HepG2 (cell line): ENCODE measurements around the gene UBR4. TPM values are rescaled to one million over a fixed set of nuclear protein-coding genes. Genes with fewer than 3 reads are reported as not detected.

Source experiments
- ATAC-seq: fragments of 200-7000 bp; cut with Tn5 transposase; 3 replicates; pipeline ENCODE4 v1.9.1; 2020; ENCODE audit warnings: mild to moderate bottlenecking, moderate library complexity
- BruUV-seq: library from RNA; stranded (reverse); fragments of 400-500 nt; replicated peaks from 2 replicates; lab custom pipeline; 2021; lab: Mats Ljungman, UMichigan
- CTCF ChIA-PET: fragments of 300-600 bp; formaldehyde crosslinking; extraction: SDS; loops from one replicate; lab custom pipeline; 2021; ENCODE audit warnings: low total read pairs, inconsistent platforms, low intra/inter-chr PET ratio; lab: Yijun Ruan, JAX
- POLR2A ChIA-PET: fragments of 350-600 bp; sonication (Branson Sonifier 250); formaldehyde crosslinking; loops from one replicate; lab custom pipeline; 2020; ENCODE audit warnings: antibody characterized with exemption, inconsistent platforms; lab: Yijun Ruan, JAX
- DNase-seq: peaks from one replicate; pipeline ENCODE4 v3.0.0-alpha.2; 2015; ENCODE audit warnings: low spot score
- FAIRE-seq: peaks from 3 replicates; lab custom pipeline; 2011; peaks lifted over from hg19 to GRCh38; lab: Jason Lieb, UNC
- H2AFZ ChIP-seq: one replicate; pipeline ENCODE4 v1.6.1; 2011; ENCODE audit warnings: low read length, inconsistent platforms
- H3K27ac ChIP-seq: fragments of 300-600 bp; 3 replicates; pipeline ENCODE4 v1.8.0; 2011; ENCODE audit warnings: mixed run types, mild to moderate bottlenecking, mixed read lengths, low read length, inconsistent platforms; ENCODE audit not compliant: insufficient read depth; ENCODE audit errors: extremely low read length
- H3K27me3 ChIP-seq, 2 experiments: fragments of 200-600 bp in 1 of 2; 2 replicates in 1 of 2; 3 replicates in 1 of 2; pipeline versions ENCODE4 v1.6.0 to v1.8.0; 2011; ENCODE audit warnings: low read length in 2 of 2, mild to moderate bottlenecking in 2 of 2, moderate library complexity in 2 of 2, inconsistent platforms in 1 of 2; ENCODE audit not compliant: insufficient read depth in 2 of 2, control insufficient read depth in 1 of 2
- H3K36me3 ChIP-seq, 2 experiments: fragments of 200-600 bp in 1 of 2; replicated peaks in 1 of 2; 2 replicates in 1 of 2; 3 replicates in 1 of 2; pipeline versions ENCODE4 v1.5.1 to v1.8.0; 2011; ENCODE audit warnings: low read length in 2 of 2, inconsistent platforms in 1 of 2; ENCODE audit not compliant: insufficient read depth in 2 of 2, control insufficient read depth in 1 of 2
- H3K4me1 ChIP-seq: 2 replicates; pipeline ENCODE4 v1.5.1; 2012; ENCODE audit warnings: low read length, inconsistent platforms; ENCODE audit not compliant: insufficient read depth
- H3K4me2 ChIP-seq: 2 replicates; pipeline ENCODE4 v1.6.0; 2011; ENCODE audit warnings: low read depth, low read length, inconsistent platforms
- H3K4me3 ChIP-seq, 3 experiments: fragments of 200-600 bp in 1 of 3; sonication (generic), shearing (Covaris generic) in 1 of 3; replicated peaks in 1 of 3; 2 replicates each; pipeline ENCODE4 v1.5.1; 2011 to 2016; ENCODE audit warnings: low read length in 3 of 3, inconsistent platforms in 2 of 3, low read depth in 2 of 3, mild to moderate bottlenecking in 2 of 3, control low read depth in 1 of 3, mixed read lengths in 1 of 3; ENCODE audit not compliant: insufficient read depth in 1 of 3
- H3K79me2 ChIP-seq: one replicate; pipeline ENCODE4 v1.6.1; 2011; ENCODE audit warnings: low read length, inconsistent platforms; ENCODE audit not compliant: insufficient read depth
- H3K9ac ChIP-seq: 2 replicates; pipeline ENCODE4 v1.6.0; 2011; ENCODE audit warnings: mild to moderate bottlenecking, low read depth, low read length, inconsistent platforms; ENCODE audit not compliant: insufficient read depth
- H3K9me3 ChIP-seq: 2 replicates; pipeline ENCODE4 v1.5.1; 2012; ENCODE audit warnings: mild to moderate bottlenecking, low read length
- H4K20me1 ChIP-seq: 2 replicates; pipeline ENCODE4 v1.6.0; 2011; ENCODE audit warnings: inconsistent platforms, mild to moderate bottlenecking, low read length, moderate library complexity; ENCODE audit not compliant: insufficient read depth
- AKAP8 ChIP-seq: sonication (generic); formaldehyde crosslinking; IDR thresholded peaks from 2 replicates; pipeline ENCODE4 v1.5.1; 2020; ENCODE audit warnings: mild to moderate bottlenecking, missing genetic modification reagents
- CBX2 ChIP-seq, 2 experiments: fragments of 200-600 bp in 1 of 2; sonication (generic); formaldehyde crosslinking in 1 of 2; IDR thresholded peaks; 2 replicates each; pipeline versions ENCODE4 v1.7.0 to v1.8.1; 2018 to 2022; ENCODE audit warnings: low read depth in 2 of 2, low read length in 1 of 2, mild to moderate bottlenecking in 1 of 2, missing genetic modification reagents in 1 of 2
- KDM3A ChIP-seq: IDR thresholded peaks from 2 replicates; pipeline ENCODE4 v1.6.1; 2018; ENCODE audit warnings: low read depth, missing compliant biosample characterization
- NFATC3 ChIP-seq: sonication (generic); formaldehyde crosslinking; IDR thresholded peaks from 2 replicates; pipeline ENCODE4 v1.5.1; 2020; ENCODE audit warnings: mild to moderate bottlenecking, missing genetic modification reagents
- SETDB1 ChIP-seq: sonication (generic); formaldehyde crosslinking; IDR thresholded peaks from 2 replicates; pipeline ENCODE4 v1.5.1; 2020; ENCODE audit warnings: missing genetic modification reagents, mild to moderate bottlenecking, borderline replicate concordance
- SMAD1 ChIP-seq: sonication (generic); formaldehyde crosslinking; IDR thresholded peaks from 2 replicates; pipeline ENCODE4 v1.4.0; 2020; ENCODE audit warnings: missing genetic modification reagents, low read depth, mild to moderate bottlenecking, borderline replicate concordance
- ZNF160 ChIP-seq: sonication (generic); formaldehyde crosslinking; IDR thresholded peaks from 2 replicates; pipeline ENCODE4 v1.8.0; 2022; ENCODE audit warnings: mild to moderate bottlenecking, inconsistent platforms, missing genetic modification reagents
- ZNF598 ChIP-seq: sonication (generic); formaldehyde crosslinking; IDR thresholded peaks from 2 replicates; pipeline ENCODE4 v1.5.1; 2020; ENCODE audit warnings: mild to moderate bottlenecking, missing genetic modification reagents, borderline replicate concordance
- in situ Hi-C: cut with HindIII; loops from 2 replicates; pipeline ENCODE4 v1.10.0; 2017; ENCODE audit warnings: low pct_unique_long_range_greater_than_20kb; ENCODE audit not compliant: extremely low pct_ligation_motif_present
- intact Hi-C: fragments of 100-400 bp; cut with micrococcal nuclease; formaldehyde crosslinking; loops from one replicate; pipeline ENCODE4 v1.10.0; 2022; ENCODE audit not compliant: unreplicated experiment
- polyA plus RNA-seq, 8 experiments: library from polyadenylated mRNA; depleted of rRNA in 3 of 8; stranded (reverse) in 7 of 8; unstranded in 1 of 8; fragments of >200 nt; fragmentation: Illumina TruSeq in 4 of 8; extraction: Trizol in 4 of 8; gene quantifications; 2 replicates each; pipeline versions ENCODE4 v1.2.1 to v1.2.3, GENCODE V29; 2011 to 2016; ENCODE audit warnings: low read depth in 4 of 8, missing spikeins in 1 of 8, mixed read lengths in 1 of 8; ENCODE audit not compliant: insufficient read depth in 1 of 8
- total RNA-seq, 5 experiments: library from RNA; depleted of rRNA; stranded (reverse); fragments of >200 nt; fragmentation: Illumina TruSeq; extraction: Trizol; gene quantifications; 2 replicates each; pipeline ENCODE4 v1.2.3, GENCODE V29; 2016; ENCODE audit warnings: low read depth in 1 of 5
- TF ChIP-seq, protein P1 (sequence below): sonication (generic); formaldehyde crosslinking; IDR thresholded peaks from 2 replicates; pipeline ENCODE4 v1.4.0; 2020; ENCODE audit warnings: mild to moderate bottlenecking, missing genetic modification reagents, borderline replicate concordance
- TF ChIP-seq, protein P2 (sequence below): sonication (generic); formaldehyde crosslinking; IDR thresholded peaks from 2 replicates; pipeline ENCODE4 v1.4.0; 2020; ENCODE audit warnings: missing genetic modification reagents, low read depth, mild to moderate bottlenecking, borderline replicate concordance
- TF ChIP-seq, protein P3 (sequence below): sonication (generic); formaldehyde crosslinking; IDR thresholded peaks from 2 replicates; pipeline ENCODE4 v1.4.0; 2020; ENCODE audit warnings: missing genetic modification reagents
- TF ChIP-seq, protein P4 (sequence below): sonication (generic); formaldehyde crosslinking; IDR thresholded peaks from 2 replicates; pipeline ENCODE4 v1.8.1; 2023; ENCODE audit warnings: mild to moderate bottlenecking, missing genetic modification reagents
- TF ChIP-seq, protein P5 (sequence below): sonication (generic); formaldehyde crosslinking; IDR thresholded peaks from 2 replicates; pipeline ENCODE4 v1.8.0; 2022; ENCODE audit warnings: mild to moderate bottlenecking, missing genetic modification reagents, moderate library complexity
- TF ChIP-seq, protein P6 (sequence below): sonication (generic); formaldehyde crosslinking; IDR thresholded peaks from 2 replicates; pipeline ENCODE4 v1.5.1; 2020; ENCODE audit warnings: missing genetic modification reagents, mild to moderate bottlenecking, borderline replicate concordance

UBR4 gene
- total and polyA plus RNA-seq, 2 of the 13 experiments (the other 11 are each of a cell fraction or from before 2014, with no cell fraction given): 59.1 to 106 TPM

DNA sequence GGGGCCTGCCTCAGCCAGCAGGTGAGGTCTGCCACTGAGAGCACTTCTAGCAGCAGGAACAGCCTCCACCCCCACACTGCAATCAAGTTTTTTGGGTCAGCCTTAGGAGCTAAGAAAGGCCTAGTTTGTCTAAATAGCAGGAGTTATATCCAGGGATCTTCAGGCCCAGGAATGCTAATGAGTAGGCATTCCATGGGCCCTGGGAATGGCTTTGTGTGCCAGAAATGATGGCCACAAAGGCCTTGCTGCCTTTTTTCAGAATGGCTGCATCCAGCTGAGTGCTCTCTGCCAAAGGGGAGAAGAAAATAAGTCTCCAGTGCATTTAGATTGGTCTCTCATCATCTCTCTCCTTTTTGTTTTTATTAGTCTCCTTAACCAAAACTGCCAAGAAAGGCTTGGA is 44.4 kb upstream of the UBR4 start:
- no TSS peak for BruUV-seq
- TF ChIP-seq AKAP8 (CRISPR knock-in tag): no peak
- TF ChIP-seq, protein P1, sequence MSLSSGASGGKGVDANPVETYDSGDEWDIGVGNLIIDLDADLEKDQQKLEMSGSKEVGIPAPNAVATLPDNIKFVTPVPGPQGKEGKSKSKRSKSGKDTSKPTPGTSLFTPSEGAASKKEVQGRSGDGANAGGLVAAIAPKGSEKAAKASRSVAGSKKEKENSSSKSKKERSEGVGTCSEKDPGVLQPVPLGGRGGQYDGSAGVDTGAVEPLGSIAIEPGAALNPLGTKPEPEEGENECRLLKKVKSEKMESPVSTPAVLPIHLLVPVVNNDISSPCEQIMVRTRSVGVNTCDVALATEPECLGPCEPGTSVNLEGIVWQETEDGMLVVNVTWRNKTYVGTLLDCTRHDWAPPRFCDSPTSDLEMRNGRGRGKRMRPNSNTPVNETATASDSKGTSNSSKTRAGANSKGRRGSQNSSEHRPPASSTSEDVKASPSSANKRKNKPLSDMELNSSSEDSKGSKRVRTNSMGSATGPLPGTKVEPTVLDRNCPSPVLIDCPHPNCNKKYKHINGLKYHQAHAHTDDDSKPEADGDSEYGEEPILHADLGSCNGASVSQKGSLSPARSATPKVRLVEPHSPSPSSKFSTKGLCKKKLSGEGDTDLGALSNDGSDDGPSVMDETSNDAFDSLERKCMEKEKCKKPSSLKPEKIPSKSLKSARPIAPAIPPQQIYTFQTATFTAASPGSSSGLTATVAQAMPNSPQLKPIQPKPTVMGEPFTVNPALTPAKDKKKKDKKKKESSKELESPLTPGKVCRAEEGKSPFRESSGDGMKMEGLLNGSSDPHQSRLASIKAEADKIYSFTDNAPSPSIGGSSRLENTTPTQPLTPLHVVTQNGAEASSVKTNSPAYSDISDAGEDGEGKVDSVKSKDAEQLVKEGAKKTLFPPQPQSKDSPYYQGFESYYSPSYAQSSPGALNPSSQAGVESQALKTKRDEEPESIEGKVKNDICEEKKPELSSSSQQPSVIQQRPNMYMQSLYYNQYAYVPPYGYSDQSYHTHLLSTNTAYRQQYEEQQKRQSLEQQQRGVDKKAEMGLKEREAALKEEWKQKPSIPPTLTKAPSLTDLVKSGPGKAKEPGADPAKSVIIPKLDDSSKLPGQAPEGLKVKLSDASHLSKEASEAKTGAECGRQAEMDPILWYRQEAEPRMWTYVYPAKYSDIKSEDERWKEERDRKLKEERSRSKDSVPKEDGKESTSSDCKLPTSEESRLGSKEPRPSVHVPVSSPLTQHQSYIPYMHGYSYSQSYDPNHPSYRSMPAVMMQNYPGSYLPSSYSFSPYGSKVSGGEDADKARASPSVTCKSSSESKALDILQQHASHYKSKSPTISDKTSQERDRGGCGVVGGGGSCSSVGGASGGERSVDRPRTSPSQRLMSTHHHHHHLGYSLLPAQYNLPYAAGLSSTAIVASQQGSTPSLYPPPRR (CRISPR knock-in tag): no peak
- TF ChIP-seq, protein P2, sequence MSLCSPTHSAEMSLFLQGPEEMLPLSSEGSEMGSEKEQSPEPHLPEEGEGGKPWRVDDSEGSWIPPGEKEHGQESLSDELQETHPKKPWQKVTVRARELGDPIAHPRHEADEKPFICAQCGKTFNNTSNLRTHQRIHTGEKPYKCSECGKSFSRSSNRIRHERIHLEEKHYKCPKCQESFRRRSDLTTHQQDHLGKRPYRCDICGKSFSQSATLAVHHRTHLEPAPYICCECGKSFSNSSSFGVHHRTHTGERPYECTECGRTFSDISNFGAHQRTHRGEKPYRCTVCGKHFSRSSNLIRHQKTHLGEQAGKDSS (CRISPR knock-in tag): no peak
- no peak for TF ChIP-seq ZNF160 (CRISPR knock-in tag)
- no peak for TF ChIP-seq ZNF598
- TF ChIP-seq NFATC3 (CRISPR knock-in tag): no peak
- TF ChIP-seq, protein P3, sequence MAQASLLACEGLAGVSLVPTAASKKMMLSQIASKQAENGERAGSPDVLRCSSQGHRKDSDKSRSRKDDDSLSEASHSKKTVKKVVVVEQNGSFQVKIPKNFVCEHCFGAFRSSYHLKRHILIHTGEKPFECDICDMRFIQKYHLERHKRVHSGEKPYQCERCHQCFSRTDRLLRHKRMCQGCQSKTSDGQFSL (CRISPR knock-in tag): no peak
- no peak for TF ChIP-seq SMAD1 (CRISPR knock-in tag)
- TF ChIP-seq CBX2 (IDR thresholded peaks at IDR 0.05; ENCODE audit: low read depth, low read length): no peak
- no peak for TF ChIP-seq CBX2 (CRISPR knock-in tag; IDR thresholded peaks at IDR 0.05; ENCODE audit: low read depth)
- TF ChIP-seq, protein P4, sequence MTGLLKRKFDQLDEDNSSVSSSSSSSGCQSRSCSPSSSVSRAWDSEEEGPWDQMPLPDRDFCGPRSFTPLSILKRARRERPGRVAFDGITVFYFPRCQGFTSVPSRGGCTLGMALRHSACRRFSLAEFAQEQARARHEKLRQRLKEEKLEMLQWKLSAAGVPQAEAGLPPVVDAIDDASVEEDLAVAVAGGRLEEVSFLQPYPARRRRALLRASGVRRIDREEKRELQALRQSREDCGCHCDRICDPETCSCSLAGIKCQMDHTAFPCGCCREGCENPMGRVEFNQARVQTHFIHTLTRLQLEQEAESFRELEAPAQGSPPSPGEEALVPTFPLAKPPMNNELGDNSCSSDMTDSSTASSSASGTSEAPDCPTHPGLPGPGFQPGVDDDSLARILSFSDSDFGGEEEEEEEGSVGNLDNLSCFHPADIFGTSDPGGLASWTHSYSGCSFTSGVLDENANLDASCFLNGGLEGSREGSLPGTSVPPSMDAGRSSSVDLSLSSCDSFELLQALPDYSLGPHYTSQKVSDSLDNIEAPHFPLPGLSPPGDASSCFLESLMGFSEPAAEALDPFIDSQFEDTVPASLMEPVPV (CRISPR knock-in tag): no peak
- TF ChIP-seq, protein P5, sequence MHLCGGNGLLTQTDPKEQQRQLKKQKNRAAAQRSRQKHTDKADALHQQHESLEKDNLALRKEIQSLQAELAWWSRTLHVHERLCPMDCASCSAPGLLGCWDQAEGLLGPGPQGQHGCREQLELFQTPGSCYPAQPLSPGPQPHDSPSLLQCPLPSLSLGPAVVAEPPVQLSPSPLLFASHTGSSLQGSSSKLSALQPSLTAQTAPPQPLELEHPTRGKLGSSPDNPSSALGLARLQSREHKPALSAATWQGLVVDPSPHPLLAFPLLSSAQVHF: no peak
- no peak for TF ChIP-seq SETDB1 (CRISPR knock-in tag)
- no peak for TF ChIP-seq KDM3A (CRISPR knock-in tag)
- TF ChIP-seq, protein P6, sequence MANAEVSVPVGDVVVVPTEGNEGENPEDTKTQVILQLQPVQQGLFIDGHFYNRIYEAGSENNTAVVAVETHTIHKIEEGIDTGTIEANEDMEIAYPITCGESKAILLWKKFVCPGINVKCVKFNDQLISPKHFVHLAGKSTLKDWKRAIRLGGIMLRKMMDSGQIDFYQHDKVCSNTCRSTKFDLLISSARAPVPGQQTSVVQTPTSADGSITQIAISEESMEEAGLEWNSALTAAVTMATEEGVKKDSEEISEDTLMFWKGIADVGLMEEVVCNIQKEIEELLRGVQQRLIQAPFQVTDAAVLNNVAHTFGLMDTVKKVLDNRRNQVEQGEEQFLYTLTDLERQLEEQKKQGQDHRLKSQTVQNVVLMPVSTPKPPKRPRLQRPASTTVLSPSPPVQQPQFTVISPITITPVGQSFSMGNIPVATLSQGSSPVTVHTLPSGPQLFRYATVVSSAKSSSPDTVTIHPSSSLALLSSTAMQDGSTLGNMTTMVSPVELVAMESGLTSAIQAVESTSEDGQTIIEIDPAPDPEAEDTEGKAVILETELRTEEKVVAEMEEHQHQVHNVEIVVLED (CRISPR knock-in tag): no peak

More for the DNA sequence above, 44.4 kb upstream of the UBR4 start:
- H3K36me3 ChIP-seq: peaks cover 25 to 49% of the 10 kb centered on the region in 2 experiments
- ChIA-PET POLR2A (interaction anchor here (1.4 kb wide), 1 partner anchor 58 kb away, joined by 5 read pairs; the partner anchor contains the start of genes AKR7A2 and SLC66A1), CTCF (no interaction called here)
- DNase-seq: no peak
- in situ Hi-C loops: no loop called here
- no peaks in the 10 kb centered on the region; a peak in 1 of 5 replicates for H3K27me3 ChIP-seq
- FAIRE-seq: no peak
- no peak overlapping the region for H3K27ac ChIP-seq
- intact Hi-C loops: no loop called here
- no peak overlapping the region for H2AFZ ChIP-seq
- H3K9me3 ChIP-seq: no peaks in the 10 kb centered on the region
- H3K4me1 ChIP-seq: peaks cover 34% of the 10 kb centered on the region
- H3K4me2 ChIP-seq: no peak overlapping the region
- no peak overlapping the region for H3K9ac ChIP-seq
- no peak overlapping the region for H3K4me3 ChIP-seq
- peaks cover 4% of the 10 kb centered on the region for H4K20me1 ChIP-seq
- ATAC-seq: no peak
- H3K79me2 ChIP-seq: peaks cover 59% of the 10 kb centered on the region
